ENCODE results near the gene SEMA3C.

SEMA3C gene

DNA sequence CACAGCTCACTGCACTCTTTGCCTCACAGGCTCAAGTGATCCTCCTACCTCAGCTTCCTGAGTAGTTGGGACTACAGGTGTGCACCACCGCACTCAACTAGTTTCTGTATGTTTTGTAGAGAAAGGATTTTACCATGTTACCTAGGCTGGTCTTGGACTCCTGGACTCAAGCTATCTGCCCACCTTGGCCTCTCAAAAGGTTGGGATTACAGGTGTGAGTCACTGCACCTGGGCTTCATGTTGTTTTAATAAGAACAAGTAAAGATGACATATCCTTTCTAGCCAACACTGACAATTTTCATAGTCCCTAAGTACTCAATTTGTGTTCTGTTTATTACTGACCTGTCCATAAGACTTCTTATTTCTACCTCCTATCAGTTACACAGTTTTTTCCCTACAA lies 16.8 kb downstream of the SEMA3C start:
- Histone ChIP-seq H3K9ac (ENCODE audit: low read length) (no peak overlapping the region), H3K4me1 (ENCODE audit: insufficient read depth, low read length) (peaks cover 21% of the 10 kb centered on the region), H3K27ac (ENCODE audit: low read depth, low read length) (no peak overlapping the region), H3K36me3 (ENCODE audit: insufficient read depth, low read length) (peaks cover 6% of the 10 kb centered on the region), H3K4me3 (ENCODE audit: low read depth in 1 of 2, low read length in 2 of 2) (no peak overlapping the region), H3K9me3 (ENCODE audit: low read length) (no peaks in the 10 kb centered on the region), H3K27me3 (ENCODE audit: control insufficient read depth in 1 of 2, insufficient read depth in 2 of 2, low read length in 2 of 2) (no peaks in the 10 kb centered on the region)

DNA sequence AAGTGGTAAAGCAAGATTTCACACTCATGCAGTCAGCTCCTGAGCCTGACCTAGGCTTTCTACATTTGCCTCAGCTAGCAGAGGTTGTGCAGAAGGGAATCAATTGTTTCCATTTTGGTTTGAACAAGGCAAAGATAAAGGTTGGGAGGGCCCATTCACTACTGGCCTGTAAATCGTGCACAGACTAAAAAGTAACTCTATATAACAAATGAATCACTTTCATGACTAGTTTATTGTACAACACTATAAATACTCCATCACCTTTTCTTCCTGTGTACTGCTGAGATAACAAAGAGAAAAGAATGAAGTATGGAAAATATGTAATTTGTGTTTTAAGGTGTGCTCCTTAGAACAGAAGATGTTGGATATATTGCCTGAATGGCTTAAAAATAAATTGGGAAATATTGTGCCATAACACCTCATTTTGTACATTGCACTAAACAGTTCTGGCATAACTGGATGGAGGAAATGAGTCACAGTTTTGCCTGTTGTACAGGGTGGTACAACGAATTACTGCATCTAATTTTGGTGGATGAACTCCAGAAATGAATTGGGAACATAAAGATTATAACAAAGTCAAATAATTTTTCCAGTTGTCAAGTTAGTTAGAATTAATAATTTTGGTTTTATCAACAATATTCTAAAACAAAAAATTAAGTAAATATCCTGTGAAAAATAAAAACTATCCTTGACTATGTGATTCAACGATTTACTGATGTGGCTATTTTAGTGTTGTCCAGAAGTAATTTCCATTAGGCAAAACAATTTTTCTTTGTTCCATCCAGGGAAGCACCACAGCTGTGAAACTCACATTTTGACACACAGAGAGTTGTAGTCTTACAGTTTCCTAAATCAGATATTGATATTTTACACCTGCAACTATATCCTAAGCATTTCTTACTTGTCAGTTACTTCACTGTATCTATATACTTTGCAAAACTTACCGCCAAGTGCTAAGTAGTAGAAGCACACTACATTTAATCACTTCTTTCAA lies 18.0 kb downstream of the SEMA3C start:
- Histone ChIP-seq H3K27me3 (ENCODE audit: control insufficient read depth in 1 of 2, insufficient read depth in 2 of 2, low read length in 2 of 2) (no peaks in the 10 kb centered on the region), H3K4me3 (ENCODE audit: low read depth in 1 of 2, low read length in 2 of 2) (no peak overlapping the region), H3K36me3 (ENCODE audit: insufficient read depth, low read length) (peaks cover 6% of the 10 kb centered on the region), H3K9ac (ENCODE audit: low read length) (no peak overlapping the region), H3K4me1 (ENCODE audit: insufficient read depth, low read length) (peaks cover 17% of the 10 kb centered on the region), H3K27ac (ENCODE audit: low read depth, low read length) (no peak overlapping the region), H3K9me3 (ENCODE audit: low read length) (no peaks in the 10 kb centered on the region)

DNA sequence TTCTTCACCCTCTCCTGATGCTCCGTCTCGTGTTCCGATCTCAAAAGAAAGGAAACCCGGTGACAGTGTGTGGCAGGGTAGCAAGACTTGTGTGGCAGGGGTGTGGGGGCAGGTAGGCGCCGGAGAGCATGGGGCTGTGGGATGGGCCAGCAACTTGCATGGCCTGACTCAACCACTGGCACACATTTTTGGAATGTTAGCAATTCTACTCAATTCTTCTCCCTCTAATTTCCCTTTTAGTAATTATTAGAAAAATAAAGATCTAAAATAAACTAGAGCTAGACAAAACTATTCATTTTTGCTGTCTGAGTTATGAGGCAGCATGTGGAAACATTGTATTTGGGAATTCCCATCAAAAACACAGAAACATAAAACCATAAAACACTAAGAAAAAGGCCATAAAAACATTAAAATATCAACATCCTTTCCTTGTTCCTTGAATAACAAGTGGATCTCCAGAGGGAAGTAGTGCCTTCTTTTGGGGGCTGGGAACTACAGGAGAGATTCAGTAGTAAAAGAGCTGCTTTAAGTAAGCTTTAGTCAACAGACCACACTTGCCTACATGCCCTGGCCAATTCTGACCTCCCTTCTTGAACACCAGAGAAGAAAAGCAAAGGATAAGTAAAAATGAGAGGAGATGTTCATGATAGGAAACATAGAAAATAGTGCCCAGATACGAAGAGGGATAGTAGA lies 21.8 kb downstream of the SEMA3C start:
- Histone ChIP-seq H3K4me3 (ENCODE audit: low read depth in 1 of 2, low read length in 2 of 2) (no peak overlapping the region), H3K4me1 (ENCODE audit: insufficient read depth, low read length) (peaks cover 29% of the 10 kb centered on the region), H3K36me3 (ENCODE audit: insufficient read depth, low read length) (no peaks in the 10 kb centered on the region), H3K27ac (ENCODE audit: low read depth, low read length) (no peak overlapping the region), H3K27me3 (ENCODE audit: control insufficient read depth in 1 of 2, insufficient read depth in 2 of 2, low read length in 2 of 2) (no peaks in the 10 kb centered on the region), H3K9me3 (ENCODE audit: low read length) (no peaks in the 10 kb centered on the region), H3K9ac (ENCODE audit: low read length) (no peak overlapping the region)

- H3K9ac ChIP-seq (ENCODE audit: low read length) = no peak overlapping the region
- H3K4me3 ChIP-seq (ENCODE audit: low read depth in 1 of 2, low read length in 2 of 2) = no peak overlapping the region
- no peaks in the 10 kb centered on the region for H3K36me3 ChIP-seq (ENCODE audit: insufficient read depth, low read length)
- peaks cover 21% of the 10 kb centered on the region for H3K4me1 ChIP-seq (ENCODE audit: insufficient read depth, low read length)
- H3K27me3 ChIP-seq (ENCODE audit: control insufficient read depth in 1 of 2, insufficient read depth in 2 of 2, low read length in 2 of 2) = no peaks in the 10 kb centered on the region
- H3K9me3 ChIP-seq (ENCODE audit: low read length) = no peaks in the 10 kb centered on the region
- no peak overlapping the region for H3K27ac ChIP-seq (ENCODE audit: low read depth, low read length)
Measured at GRCh38 chr7:80895056-80895455, 23.8 kb downstream of the SEMA3C start.

DNA sequence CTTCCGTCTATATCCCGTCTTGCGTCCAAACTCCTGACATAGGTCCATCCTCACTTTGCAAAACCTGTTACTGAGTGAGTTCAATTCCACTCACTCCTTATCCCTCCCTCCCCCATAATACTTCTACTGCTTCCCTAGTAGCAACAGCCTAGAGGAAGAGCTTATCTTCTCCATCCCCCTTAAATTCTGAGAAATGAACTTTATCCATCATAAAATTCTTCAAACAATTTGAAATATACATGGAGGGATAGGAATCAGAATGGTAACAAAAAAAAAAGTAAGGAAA lies 27.6 kb downstream of the SEMA3C start:
- Histone ChIP-seq H3K27me3 (ENCODE audit: control insufficient read depth in 1 of 2, insufficient read depth in 2 of 2, low read length in 2 of 2) (no peaks in the 10 kb centered on the region), H3K9me3 (ENCODE audit: low read length) (no peaks in the 10 kb centered on the region), H3K4me1 (ENCODE audit: insufficient read depth, low read length) (peaks cover 21% of the 10 kb centered on the region), H3K4me3 (ENCODE audit: low read depth in 1 of 2, low read length in 2 of 2) (no peak overlapping the region), H3K9ac (ENCODE audit: low read length) (no peak overlapping the region), H3K36me3 (ENCODE audit: insufficient read depth, low read length) (no peaks in the 10 kb centered on the region), H3K27ac (ENCODE audit: low read depth, low read length) (no peak overlapping the region)

DNA sequence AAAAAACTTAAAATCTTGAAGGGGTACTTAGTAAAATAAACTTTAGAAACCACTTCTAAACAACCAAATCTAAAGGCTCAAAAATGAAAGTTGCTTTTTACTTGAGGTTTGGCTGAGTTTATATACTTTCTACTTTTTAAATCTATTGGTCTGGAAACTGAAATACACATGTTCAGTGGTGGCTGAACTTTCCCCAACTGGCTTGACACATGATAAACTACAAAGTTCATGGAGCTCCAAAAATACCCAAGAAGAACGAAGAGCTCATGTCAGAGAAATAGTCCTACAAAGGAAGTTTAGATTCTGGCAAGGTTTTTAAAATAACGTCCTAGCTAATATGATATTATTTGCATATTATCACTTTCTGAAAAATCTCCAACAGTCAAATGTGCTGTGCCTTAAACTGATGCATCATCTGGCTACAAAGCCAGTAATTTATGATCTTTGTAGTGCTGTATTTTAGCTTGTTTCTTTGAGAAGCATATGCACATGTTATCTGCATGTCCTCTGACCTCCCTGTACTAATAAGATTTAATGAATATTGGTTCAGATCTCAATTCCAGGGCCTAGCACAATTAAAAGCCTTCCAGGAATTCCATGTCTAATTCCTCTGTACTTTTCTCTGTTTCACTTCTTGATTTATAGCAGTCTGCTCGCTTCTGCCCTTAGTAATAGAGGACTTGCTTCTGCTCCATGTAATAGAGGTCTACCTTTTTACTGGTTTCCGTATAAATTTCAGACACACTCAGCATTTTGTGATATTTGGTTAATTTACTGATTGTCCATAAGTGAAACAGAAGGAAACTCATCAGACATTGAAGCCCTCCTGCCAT lies 28.2 kb downstream of the SEMA3C start:
- Histone ChIP-seq H3K36me3 (ENCODE audit: insufficient read depth, low read length) (no peaks in the 10 kb centered on the region), H3K9ac (ENCODE audit: low read length) (no peak overlapping the region), H3K4me3 (ENCODE audit: low read depth in 1 of 2, low read length in 2 of 2) (no peak overlapping the region), H3K27me3 (ENCODE audit: control insufficient read depth in 1 of 2, insufficient read depth in 2 of 2, low read length in 2 of 2) (no peaks in the 10 kb centered on the region), H3K27ac (ENCODE audit: low read depth, low read length) (no peak overlapping the region), H3K4me1 (ENCODE audit: insufficient read depth, low read length) (peaks cover 22% of the 10 kb centered on the region), H3K9me3 (ENCODE audit: low read length) (no peaks in the 10 kb centered on the region)

GRCh38 chr7:80889525-80889924 lies 29.3 kb downstream of the SEMA3C start:
- H3K9me3 ChIP-seq (ENCODE audit: low read length) = no peaks in the 10 kb centered on the region
- H3K4me1 ChIP-seq (ENCODE audit: insufficient read depth, low read length) = peaks cover 30% of the 10 kb centered on the region
- H3K36me3 ChIP-seq (ENCODE audit: insufficient read depth, low read length) = no peaks in the 10 kb centered on the region
- H3K4me3 ChIP-seq (ENCODE audit: low read depth in 1 of 2, low read length in 2 of 2) = no peak overlapping the region
- no peaks in the 10 kb centered on the region for H3K27me3 ChIP-seq (ENCODE audit: control insufficient read depth in 1 of 2, insufficient read depth in 2 of 2, low read length in 2 of 2)
- no peak overlapping the region for H3K27ac ChIP-seq (ENCODE audit: low read depth, low read length)
- H3K9ac ChIP-seq (ENCODE audit: low read length) = no peak overlapping the region

DNA sequence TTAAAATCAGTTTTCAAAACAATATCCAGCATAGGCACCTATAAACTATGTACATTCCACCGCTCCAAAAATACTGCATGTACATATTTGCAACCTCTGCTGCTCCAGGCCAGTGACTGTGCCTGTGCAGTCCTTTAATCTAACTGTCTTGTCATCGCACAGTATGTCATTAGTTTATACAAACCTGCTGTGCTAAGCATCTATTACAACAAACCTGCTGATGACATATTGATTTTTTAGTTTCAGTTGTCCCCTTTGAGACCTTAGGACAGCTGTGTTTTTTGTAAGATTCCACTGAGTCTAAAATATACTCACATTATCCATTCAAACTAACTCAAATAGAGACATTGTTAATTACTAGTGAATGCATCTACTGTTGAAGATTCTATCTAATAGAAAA lies 33.1 kb downstream of the SEMA3C start:
- no peaks in the 10 kb centered on the region for H3K9me3 ChIP-seq (ENCODE audit: low read length)
- no peaks in the 10 kb centered on the region for H3K36me3 ChIP-seq (ENCODE audit: insufficient read depth, low read length)
- H3K4me1 ChIP-seq (ENCODE audit: insufficient read depth, low read length) = peaks cover 42% of the 10 kb centered on the region
- no peak overlapping the region for H3K4me3 ChIP-seq (ENCODE audit: low read depth in 1 of 2, low read length in 2 of 2)
- no peak overlapping the region for H3K27ac ChIP-seq (ENCODE audit: low read depth, low read length)
- H3K27me3 ChIP-seq (ENCODE audit: control insufficient read depth in 1 of 2, insufficient read depth in 2 of 2, low read length in 2 of 2) = no peaks in the 10 kb centered on the region
- no peak overlapping the region for H3K9ac ChIP-seq (ENCODE audit: low read length)

DNA sequence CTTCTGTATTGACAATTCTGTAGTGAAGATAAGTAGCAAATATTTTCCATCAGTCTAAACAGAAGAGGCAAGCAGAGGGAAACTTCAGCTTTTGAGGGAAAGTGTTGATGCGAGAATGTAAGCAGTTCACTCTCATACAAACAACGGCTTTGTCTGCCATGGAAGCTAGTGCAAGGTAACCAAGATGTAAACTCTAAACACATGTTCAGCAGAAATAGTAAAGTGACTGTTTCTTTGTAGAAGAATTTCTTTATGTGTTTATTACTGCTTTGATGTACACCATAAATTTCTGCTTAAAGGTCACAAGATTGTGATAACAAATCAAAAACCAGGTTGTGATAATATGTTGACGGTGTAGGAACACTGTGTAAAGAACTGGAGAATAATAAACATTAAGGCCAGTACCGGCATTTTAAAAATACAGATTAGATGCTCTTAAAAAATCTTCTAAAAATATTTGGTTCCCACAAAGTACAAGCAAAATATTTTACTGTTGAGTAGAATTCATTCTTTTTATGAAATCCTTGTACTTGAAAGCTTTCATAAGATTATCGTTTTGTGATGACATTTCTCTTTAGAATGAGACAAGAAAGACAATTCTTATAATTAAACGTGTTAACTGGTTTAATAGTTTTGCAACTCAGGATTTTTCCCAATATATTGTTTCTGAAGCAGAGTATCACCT lies 34.2 kb downstream of the SEMA3C start:
- peaks cover 45% of the 10 kb centered on the region for H3K4me1 ChIP-seq (ENCODE audit: insufficient read depth, low read length)
- H3K9me3 ChIP-seq (ENCODE audit: low read length) = no peaks in the 10 kb centered on the region
- H3K27ac ChIP-seq (ENCODE audit: low read depth, low read length) = peak overlapping the region; percentile 53
- H3K36me3 ChIP-seq (ENCODE audit: insufficient read depth, low read length) = no peaks in the 10 kb centered on the region
- no peak overlapping the region for H3K9ac ChIP-seq (ENCODE audit: low read length)
- H3K4me3 ChIP-seq (ENCODE audit: low read depth in 1 of 2, low read length in 2 of 2) = no peak overlapping the region
- no peaks in the 10 kb centered on the region for H3K27me3 ChIP-seq (ENCODE audit: control insufficient read depth in 1 of 2, insufficient read depth in 2 of 2, low read length in 2 of 2)

- Histone ChIP-seq H3K9me3 (ENCODE audit: low read length) (no peaks in the 10 kb centered on the region), H3K4me1 (ENCODE audit: insufficient read depth, low read length) (peaks cover 45% of the 10 kb centered on the region), H3K9ac (ENCODE audit: low read length) (no peak overlapping the region), H3K4me3 (ENCODE audit: low read depth in 1 of 2, low read length in 2 of 2) (no peak overlapping the region), H3K27me3 (ENCODE audit: control insufficient read depth in 1 of 2, insufficient read depth in 2 of 2, low read length in 2 of 2) (no peaks in the 10 kb centered on the region), H3K27ac (ENCODE audit: low read depth, low read length) (peak overlapping the region; percentile 21), H3K36me3 (ENCODE audit: insufficient read depth, low read length) (no peaks in the 10 kb centered on the region)
Measured at GRCh38 chr7:80883154-80884025, 35.5 kb downstream of the SEMA3C start.
